ENCODE measurements around the gene FRK.
"Not testable (repeated sequence)": the region's sequence is repeated elsewhere in the genome, so short reads cannot be mapped to it uniquely, and the experiment has no call there.

The FRK gene

GRCh38 chr6:115945812-115946211 lies 114.9 kb downstream of the FRK start:
- no peak for DNase-seq (ENCODE audit: low spot score)

GRCh38 chr6:115945306-115945705 lies 115.4 kb downstream of the FRK start:
- DNase-seq (ENCODE audit: low spot score), result no peak

GRCh38 chr6:115944829-115945228 lies 115.9 kb downstream of the FRK start:
- DNase-seq (ENCODE audit: low spot score), result not testable (repeated sequence)

- DNase-seq (ENCODE audit: low spot score), result not testable (repeated sequence)
Measured at GRCh38 chr6:115937502-115937901, 123.2 kb downstream of the FRK start.

- no peak for DNase-seq (ENCODE audit: low spot score)
Measured at GRCh38 chr6:115935361-115935760, 125.3 kb downstream of the FRK start.

- no peak for DNase-seq (ENCODE audit: low spot score)
Measured at GRCh38 chr6:115934829-115935228, 125.9 kb downstream of the FRK start.

GRCh38 chr6:115934145-115934544 lies 126.5 kb downstream of the FRK start:
- no peak for DNase-seq (ENCODE audit: low spot score)

GRCh38 chr6:115932481-115932880 lies 128.2 kb downstream of the FRK start:
- no peak for DNase-seq (ENCODE audit: low spot score)

- DNase-seq (ENCODE audit: low spot score), result not testable (repeated sequence)
Measured at GRCh38 chr6:115928000-115928399, 132.7 kb downstream of the FRK start.

- DNase-seq (ENCODE audit: low spot score), result no peak
Measured at GRCh38 chr6:115922971-115923370, 137.7 kb downstream of the FRK start.

- no peak for DNase-seq (ENCODE audit: low spot score)
Measured at GRCh38 chr6:115914098-115914497, 146.6 kb downstream of the FRK start.

GRCh38 chr6:115909923-115910546 lies 150.7 kb downstream of the FRK start:
- no peak for DNase-seq (ENCODE audit: low spot score)

GRCh38 chr6:115908906-115909559 lies 151.7 kb downstream of the FRK start:
- DNase-seq (ENCODE audit: low spot score), result no peak

GRCh38 chr6:115905471-115905870 lies 155.2 kb downstream of the FRK start:
- no peak for DNase-seq (ENCODE audit: low spot score)

- DNase-seq (ENCODE audit: low spot score), result no peak
Measured at GRCh38 chr6:115902436-115902835, 158.3 kb downstream of the FRK start.

GRCh38 chr6:115901896-115902295 lies 158.8 kb downstream of the FRK start:
- DNase-seq (ENCODE audit: low spot score), result no peak

- no peak for DNase-seq (ENCODE audit: low spot score)
Measured at GRCh38 chr6:115899730-115900282, 160.9 kb downstream of the FRK start.

- DNase-seq (ENCODE audit: low spot score), result no peak
Measured at GRCh38 chr6:115898246-115898645, 162.4 kb downstream of the FRK start.

GRCh38 chr6:115896538-115897129 lies 164.1 kb downstream of the FRK start:
- peak; percentile 48 for DNase-seq (ENCODE audit: low spot score)

GRCh38 chr6:115894426-115894992 lies 166.2 kb downstream of the FRK start:
- DNase-seq (ENCODE audit: low spot score), result no peak

- no peak for DNase-seq (ENCODE audit: low spot score)
Measured at GRCh38 chr6:115891750-115892149, 168.9 kb downstream of the FRK start.

GRCh38 chr6:115891111-115891669 lies 169.5 kb downstream of the FRK start:
- DNase-seq (ENCODE audit: low spot score), result no peak

GRCh38 chr6:115890238-115890637 lies 170.5 kb downstream of the FRK start:
- DNase-seq (ENCODE audit: low spot score), result no peak
